ENCODE data around the gene TSC2.
"Not testable (repeated sequence)": the region's sequence is repeated elsewhere in the genome, so short reads cannot be mapped to it uniquely, and the experiment has no call there.

TSC2 gene

GRCh38 chr16:2117960-2118722, 70.4 kb downstream of the TSC2 start:
- not testable (repeated sequence) for DNase-seq (ENCODE audit: low spot score in 2 of 2); H3K27ac Mint-ChIP-seq; H3K36me3 Mint-ChIP-seq; H3K4me1 Mint-ChIP-seq; ATAC-seq (ENCODE audit: low read depth); H3K27me3 Mint-ChIP-seq; H3K9me3 Mint-ChIP-seq; H3K4me3 Mint-ChIP-seq

GRCh38 chr16:2121325-2121724, 73.5 kb downstream of the TSC2 start:
- not testable (repeated sequence) for H3K36me3 Mint-ChIP-seq; H3K27ac Mint-ChIP-seq; H3K4me3 Mint-ChIP-seq; DNase-seq (ENCODE audit: low spot score in 2 of 2); H3K9me3 Mint-ChIP-seq; H3K27me3 Mint-ChIP-seq
- H3K4me1 Mint-ChIP-seq = peaks cover 13% of the 10 kb centered on the region
- ATAC-seq (ENCODE audit: low read depth) = peak; percentile 82

- Mint-ChIP-seq H3K4me1 (peaks cover 13% of the 10 kb centered on the region), H3K36me3 (no peaks in the 10 kb centered on the region), H3K9me3 (no peaks in the 10 kb centered on the region), H3K27me3 (no peaks in the 10 kb centered on the region), H3K4me3 (no peak overlapping the region), H3K27ac (no peak overlapping the region)
- DNase-seq (ENCODE audit: low spot score in 2 of 2) (no peak), ATAC-seq (ENCODE audit: low read depth) (no peak)
These were observed 74.1 kb downstream of the TSC2 start for GRCh38 chr16:2121853-2122252.

- Mint-ChIP-seq H3K4me3 (no peak overlapping the region), H3K4me1 (peaks cover 13% of the 10 kb centered on the region), H3K36me3 (no peaks in the 10 kb centered on the region), H3K9me3 (no peaks in the 10 kb centered on the region), H3K27me3 (no peaks in the 10 kb centered on the region), H3K27ac (no peak overlapping the region)
- ATAC-seq (ENCODE audit: low read depth) (no peak), DNase-seq (ENCODE audit: low spot score in 2 of 2) (no peak)
These were observed 74.6 kb downstream of the TSC2 start for GRCh38 chr16:2122429-2122828.

GRCh38 chr16:2122934-2123683, 75.3 kb downstream of the TSC2 start:
- ATAC-seq (ENCODE audit: low read depth); H3K9me3 Mint-ChIP-seq; H3K36me3 Mint-ChIP-seq; H3K4me3 Mint-ChIP-seq; H3K27me3 Mint-ChIP-seq; H3K27ac Mint-ChIP-seq; DNase-seq (ENCODE audit: low spot score in 2 of 2): not testable (repeated sequence)
- peaks cover 13% of the 10 kb centered on the region for H3K4me1 Mint-ChIP-seq

- not testable (repeated sequence) for H3K36me3 Mint-ChIP-seq
These were observed 76.1 kb downstream of the TSC2 start for GRCh38 chr16:2123706-2124376.

GRCh38 chr16:2124377-2124693, 76.5 kb downstream of the TSC2 start:
- ATAC-seq (ENCODE audit: low read depth); H3K27ac Mint-ChIP-seq; H3K27me3 Mint-ChIP-seq; H3K9me3 Mint-ChIP-seq; H3K36me3 Mint-ChIP-seq; H3K4me3 Mint-ChIP-seq; DNase-seq (ENCODE audit: low spot score in 2 of 2): not testable (repeated sequence)
- peaks cover 16% of the 10 kb centered on the region for H3K4me1 Mint-ChIP-seq

More at GRCh38 chr16:2123706-2124376, 76.1 kb downstream of the TSC2 start:
- DNase-seq (ENCODE audit: low spot score in 2 of 2); H3K27ac Mint-ChIP-seq; ATAC-seq (ENCODE audit: low read depth); H3K27me3 Mint-ChIP-seq; H3K4me3 Mint-ChIP-seq; H3K9me3 Mint-ChIP-seq: not testable (repeated sequence)
- H3K4me1 Mint-ChIP-seq = peaks cover 16% of the 10 kb centered on the region

- not testable (repeated sequence) for H3K36me3 Mint-ChIP-seq; H3K27ac Mint-ChIP-seq; DNase-seq (ENCODE audit: low spot score in 2 of 2); H3K27me3 Mint-ChIP-seq; ATAC-seq (ENCODE audit: low read depth); H3K4me3 Mint-ChIP-seq; H3K9me3 Mint-ChIP-seq
- peaks cover 16% of the 10 kb centered on the region for H3K4me1 Mint-ChIP-seq
These were observed 77.1 kb downstream of the TSC2 start for GRCh38 chr16:2124694-2125444.

- H3K36me3 Mint-ChIP-seq; H3K27ac Mint-ChIP-seq; H3K27me3 Mint-ChIP-seq; ATAC-seq (ENCODE audit: low read depth); DNase-seq (ENCODE audit: low spot score in 2 of 2); H3K4me3 Mint-ChIP-seq; H3K9me3 Mint-ChIP-seq: not testable (repeated sequence)
- peaks cover 12% of the 10 kb centered on the region for H3K4me1 Mint-ChIP-seq
These were observed 77.8 kb downstream of the TSC2 start for GRCh38 chr16:2125609-2126008.

- not testable (repeated sequence) for H3K27me3 Mint-ChIP-seq; H3K9me3 Mint-ChIP-seq; H3K27ac Mint-ChIP-seq; H3K4me3 Mint-ChIP-seq; H3K4me1 Mint-ChIP-seq; DNase-seq (ENCODE audit: low spot score in 2 of 2); ATAC-seq (ENCODE audit: low read depth); H3K36me3 Mint-ChIP-seq
These were observed 78.5 kb downstream of the TSC2 start for GRCh38 chr16:2126161-2126743.

- not testable (repeated sequence) for H3K36me3 Mint-ChIP-seq; H3K9me3 Mint-ChIP-seq; H3K27ac Mint-ChIP-seq; DNase-seq (ENCODE audit: low spot score in 2 of 2); H3K4me3 Mint-ChIP-seq; H3K27me3 Mint-ChIP-seq; H3K4me1 Mint-ChIP-seq; ATAC-seq (ENCODE audit: low read depth)
These were observed 79.3 kb downstream of the TSC2 start for GRCh38 chr16:2126928-2127556.

GRCh38 chr16:2127630-2128280, 80.0 kb downstream of the TSC2 start:
- H3K9me3 Mint-ChIP-seq; ATAC-seq (ENCODE audit: low read depth); DNase-seq (ENCODE audit: low spot score in 2 of 2); H3K27ac Mint-ChIP-seq; H3K27me3 Mint-ChIP-seq; H3K36me3 Mint-ChIP-seq; H3K4me1 Mint-ChIP-seq: not testable (repeated sequence)
- H3K4me3 Mint-ChIP-seq = peak overlapping the region; percentile 37

- not testable (repeated sequence) for H3K4me1 Mint-ChIP-seq; ATAC-seq (ENCODE audit: low read depth); H3K9me3 Mint-ChIP-seq; H3K4me3 Mint-ChIP-seq; H3K36me3 Mint-ChIP-seq; H3K27me3 Mint-ChIP-seq; H3K27ac Mint-ChIP-seq; DNase-seq (ENCODE audit: low spot score in 2 of 2)
These were observed 81.5 kb downstream of the TSC2 start for GRCh38 chr16:2129251-2129650.
